OCI-M1 (cell line): ENCODE data around the gene ADGRB3.
"Not testable (repeated sequence)": the region's sequence is repeated elsewhere in the genome, so short reads cannot be mapped to it uniquely, and the experiment has no call there.

Experiments used
- DNase-seq: peaks from one replicate; lab custom pipeline; 2025; lab: John Stamatoyannopoulos, UW

The ADGRB3 gene

DNA sequence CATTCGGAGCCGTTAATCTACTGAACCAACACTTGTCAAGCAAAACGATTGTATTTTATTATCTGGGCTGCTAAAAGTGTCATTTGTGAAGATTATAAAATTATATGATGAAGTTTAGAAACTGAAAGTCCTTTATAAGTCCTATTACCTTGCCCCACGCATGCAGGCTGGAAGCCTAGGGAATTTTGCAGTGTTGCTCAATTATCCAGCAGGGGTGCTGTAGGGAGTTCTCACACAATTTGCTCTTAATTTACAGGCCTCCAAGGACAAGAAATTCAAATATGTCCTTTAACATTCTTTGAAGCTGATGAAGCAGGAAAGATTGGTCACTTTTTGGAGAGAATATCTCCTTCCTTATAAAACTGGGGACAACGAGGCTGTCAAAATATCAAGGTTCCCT is 792.8 kb downstream of the ADGRB3 start:
- DNase-seq: no peak

DNA sequence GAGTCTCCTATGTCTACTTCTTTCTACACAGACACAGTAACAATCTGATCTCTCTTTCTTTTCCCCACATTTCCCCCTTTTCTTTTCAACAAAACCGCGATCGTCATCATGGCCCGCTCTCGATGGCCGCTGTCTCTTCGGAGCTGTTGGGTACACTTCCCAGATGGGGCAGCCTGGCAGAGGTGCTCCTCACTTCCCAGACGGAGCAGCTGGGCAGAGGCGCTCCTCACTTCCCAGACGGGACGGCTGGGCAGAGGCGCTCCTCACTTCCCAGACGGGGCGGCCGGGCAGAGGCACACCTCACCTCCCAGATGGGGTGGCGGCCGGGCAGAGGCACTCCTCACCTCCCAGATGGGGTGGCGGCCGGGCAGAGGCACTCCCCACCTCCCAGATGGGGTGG is 797.1 kb downstream of the ADGRB3 start:
- not testable (repeated sequence) for DNase-seq

DNA sequence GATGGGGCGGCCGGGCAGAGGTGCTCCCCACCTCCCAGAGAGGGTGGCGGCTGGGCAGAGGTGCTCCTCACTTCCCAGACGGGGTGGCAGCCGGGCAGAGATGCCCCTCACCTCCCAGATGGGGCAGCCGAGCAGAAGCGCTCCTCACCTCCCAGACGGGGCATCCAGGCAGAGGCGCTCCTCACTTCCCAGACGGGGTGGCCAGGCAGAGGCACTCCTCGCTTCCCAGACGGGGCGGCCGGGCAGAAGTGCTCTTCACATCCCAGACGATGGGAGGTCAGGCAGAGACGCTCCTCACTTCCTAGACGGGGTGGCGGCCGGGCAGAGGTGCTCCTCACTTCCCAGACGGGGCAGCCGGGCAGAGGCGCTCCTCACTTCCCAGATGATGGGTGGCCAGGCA is 798.0 kb downstream of the ADGRB3 start:
- DNase-seq: not testable (repeated sequence)

DNA sequence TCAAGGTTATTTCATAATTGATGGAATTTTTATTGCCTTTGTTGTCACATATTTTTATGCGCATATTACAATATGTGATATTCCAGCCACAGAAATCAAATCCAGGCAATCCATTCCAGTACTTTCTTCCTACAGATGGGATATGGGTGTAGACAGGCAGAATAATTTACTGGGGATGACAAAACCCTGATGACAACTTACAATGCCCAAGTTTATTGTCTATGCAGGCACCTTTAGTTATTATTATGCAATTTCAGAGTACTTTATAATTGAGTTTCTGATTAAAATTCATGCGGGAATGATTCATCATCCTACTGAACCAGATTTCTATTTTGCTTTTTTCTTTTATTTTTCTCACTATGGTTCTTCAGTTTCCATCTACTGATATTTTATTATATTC is 803.0 kb downstream of the ADGRB3 start:
- no peak for DNase-seq
